Measurements from ENCODE around the gene ZSCAN32. TPM values are rescaled to one million over a fixed set of nuclear protein-coding genes. Genes with fewer than 3 reads are reported as not detected.

ZSCAN32 gene
- total RNA-seq, 2 donors from 2014 or later: 12.6 to 16.9 TPM

Other genes with a start within 250 kb of the ZSCAN32 start
- gene OR1F1, start 212.8 kb downstream of the ZSCAN32 start, total RNA-seq: not detected
- gene ZNF200, start 165.8 kb downstream of the ZSCAN32 start, total RNA-seq: 10 to 100 TPM; 16.6 to 18.9 TPM
- under 1 TPM; 0.26 to 0.31 TPM for gene MEFV, start 144.4 kb downstream of the ZSCAN32 start, total RNA-seq
- gene ZNF263, start 117.5 kb downstream of the ZSCAN32 start, total RNA-seq: 10 to 100 TPM; 23.2 to 24.5 TPM
- 1 to 10 TPM; 5.0 to 6.7 TPM for gene TIGD7, start 95.6 kb downstream of the ZSCAN32 start, total RNA-seq
- gene ZNF75A, start 95.5 kb downstream of the ZSCAN32 start, total RNA-seq: 10 to 100 TPM; 43.0 to 43.8 TPM
- gene OR2C1, start 45.1 kb downstream of the ZSCAN32 start, total RNA-seq: not detected
- gene ZNF174, start 211 bp upstream of the ZSCAN32 start, total RNA-seq: 10 to 100 TPM in 1 of 2 donors, 1 to 10 TPM in 1; 9.2 to 10.2 TPM
- 1 to 10 TPM; 2.7 to 2.9 TPM for gene ZNF597, start 42.5 kb upstream of the ZSCAN32 start, total RNA-seq
- 10 to 100 TPM; 59.0 to 60.0 TPM for gene NAA60, start 42.7 kb upstream of the ZSCAN32 start, total RNA-seq
- gene C16orf90, start 94.5 kb upstream of the ZSCAN32 start, total RNA-seq: not detected
- 10 to 100 TPM in 1 of 2 donors, 1 to 10 TPM in 1; 4.3 to 10.8 TPM for gene CLUAP1, start 100.0 kb upstream of the ZSCAN32 start, total RNA-seq
- gene NLRC3, start 176.4 kb upstream of the ZSCAN32 start, total RNA-seq: 10 to 100 TPM; 48.3 to 61.8 TPM
- 10 to 100 TPM; 13.4 to 18.4 TPM for gene SLX4, start 210.6 kb upstream of the ZSCAN32 start, total RNA-seq

Measured in natural killer cell treated with Interleukin-12 subunit alpha and Interleukin-12 subunit beta and Interleukin-15 and Interleukin-18, amount 100 ng/mL, for 72 hours (primary cell).